ENCODE data around the gene TTLL10.

Gene TTLL10

DNA sequence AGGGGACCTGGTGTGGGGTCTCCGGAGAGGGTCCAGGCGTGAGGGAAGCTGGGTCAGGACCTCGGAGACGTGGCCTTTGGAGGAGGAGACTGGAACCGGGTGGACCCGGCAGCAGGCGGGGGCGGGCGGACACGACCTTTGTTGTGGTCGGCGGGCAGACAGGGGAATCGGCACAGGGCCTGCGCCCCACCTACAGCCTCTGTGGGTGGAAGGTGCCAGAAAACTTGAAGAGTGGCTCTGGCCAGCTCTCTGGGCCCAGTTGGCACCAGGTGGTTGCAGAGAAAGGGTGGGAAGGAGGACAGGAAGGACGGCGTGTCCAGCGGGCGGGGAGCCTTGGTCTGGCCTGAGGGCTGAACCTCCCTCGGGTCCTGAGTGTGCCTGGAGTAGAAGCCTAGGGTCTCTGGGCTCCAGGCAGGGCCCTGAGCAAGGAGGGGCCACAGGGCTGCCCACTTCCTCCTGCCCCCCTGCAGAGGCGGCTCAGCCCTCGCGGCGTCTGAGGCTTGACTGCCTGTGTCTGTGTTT, 7.7 kb upstream of the TTLL10 start:
- no peak overlapping the region for H3K27ac ChIP-seq (replicated peaks)
- H3K4me3 ChIP-seq (replicated peaks; ENCODE audit: insufficient read depth, low read length) = no peak overlapping the region
- DNase-seq (ENCODE audit: low read depth in 1 of 2, low spot score in 1 of 2) = no peak
- H3K27me3 ChIP-seq (ENCODE audit: insufficient read depth, poor library complexity, severe bottlenecking) = peaks cover 9% of the 10 kb centered on the region
- TF ChIP-seq, protein P1, sequence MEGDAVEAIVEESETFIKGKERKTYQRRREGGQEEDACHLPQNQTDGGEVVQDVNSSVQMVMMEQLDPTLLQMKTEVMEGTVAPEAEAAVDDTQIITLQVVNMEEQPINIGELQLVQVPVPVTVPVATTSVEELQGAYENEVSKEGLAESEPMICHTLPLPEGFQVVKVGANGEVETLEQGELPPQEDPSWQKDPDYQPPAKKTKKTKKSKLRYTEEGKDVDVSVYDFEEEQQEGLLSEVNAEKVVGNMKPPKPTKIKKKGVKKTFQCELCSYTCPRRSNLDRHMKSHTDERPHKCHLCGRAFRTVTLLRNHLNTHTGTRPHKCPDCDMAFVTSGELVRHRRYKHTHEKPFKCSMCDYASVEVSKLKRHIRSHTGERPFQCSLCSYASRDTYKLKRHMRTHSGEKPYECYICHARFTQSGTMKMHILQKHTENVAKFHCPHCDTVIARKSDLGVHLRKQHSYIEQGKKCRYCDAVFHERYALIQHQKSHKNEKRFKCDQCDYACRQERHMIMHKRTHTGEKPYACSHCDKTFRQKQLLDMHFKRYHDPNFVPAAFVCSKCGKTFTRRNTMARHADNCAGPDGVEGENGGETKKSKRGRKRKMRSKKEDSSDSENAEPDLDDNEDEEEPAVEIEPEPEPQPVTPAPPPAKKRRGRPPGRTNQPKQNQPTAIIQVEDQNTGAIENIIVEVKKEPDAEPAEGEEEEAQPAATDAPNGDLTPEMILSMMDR (IDR thresholded peaks at IDR 0.05; ENCODE audit: insufficient read depth, low read length) = no peak
- peak; percentile 19; the same call in 1 of the 2 replicates for TF ChIP-seq SPI1 (IDR thresholded peaks at IDR 0.05; ENCODE audit: borderline replicate concordance, low read depth)

DNA sequence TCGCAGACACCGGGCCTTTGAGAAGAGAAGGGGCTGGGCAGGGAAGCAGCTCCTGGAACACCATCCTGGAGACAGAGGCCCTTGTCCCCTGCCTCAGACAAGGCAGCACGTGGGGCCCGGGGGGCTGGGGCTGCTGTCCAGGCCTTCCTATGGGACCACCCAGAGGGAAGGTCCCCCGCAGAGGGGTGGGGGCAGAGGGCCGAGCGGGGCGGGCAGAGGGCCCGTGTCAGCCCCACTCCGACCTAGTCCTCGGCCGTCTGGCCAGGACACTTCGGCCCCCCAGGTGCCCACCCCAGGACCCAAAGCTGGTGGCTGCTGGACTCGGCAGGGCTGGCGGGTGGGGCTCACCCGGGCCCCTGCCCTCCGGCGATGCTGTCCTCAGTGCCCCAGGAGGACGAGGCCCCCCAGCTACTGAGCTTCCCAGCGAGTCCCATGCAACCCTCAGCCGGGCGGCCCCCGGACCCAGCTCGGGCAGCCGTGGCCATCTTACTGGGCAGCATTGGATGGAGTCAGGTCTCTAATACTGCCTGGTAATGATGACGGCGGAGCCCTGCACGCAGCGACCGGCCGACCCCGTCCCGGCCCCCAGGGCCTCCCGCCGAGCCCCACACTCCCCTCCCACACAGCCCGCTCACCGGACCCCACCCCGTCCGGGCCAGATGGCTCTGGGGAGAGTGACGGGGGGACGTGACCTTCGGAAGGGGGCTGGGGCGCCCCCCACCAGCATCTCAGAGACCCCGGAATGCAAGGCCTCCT, 6.9 kb upstream of the TTLL10 start:
- peaks cover 9% of the 10 kb centered on the region for H3K27me3 ChIP-seq (ENCODE audit: insufficient read depth, poor library complexity, severe bottlenecking)

DNA sequence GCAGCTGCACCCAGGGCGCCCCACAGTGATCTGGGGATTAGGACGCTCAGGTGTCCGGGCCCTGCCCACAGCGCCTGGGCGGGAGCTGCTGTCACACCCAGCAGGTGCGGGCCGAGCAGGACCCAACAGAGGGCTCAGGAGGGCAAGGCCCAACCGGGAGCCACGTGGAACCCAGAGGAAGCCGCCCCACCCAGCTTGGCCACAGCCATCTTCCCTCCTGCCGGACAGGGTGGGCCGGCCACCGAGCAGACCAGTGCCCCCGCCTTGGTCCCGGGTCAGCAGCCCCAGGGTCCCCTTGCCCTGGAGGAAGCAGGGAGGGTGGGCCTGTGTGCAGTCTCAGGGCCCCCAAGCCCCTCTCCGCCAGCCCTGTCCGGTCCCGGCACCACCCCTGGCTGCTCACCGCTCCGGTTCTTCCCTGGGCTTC, 6.3 kb upstream of the TTLL10 start:
- DNase-seq (ENCODE audit: low read depth in 1 of 2, low spot score in 1 of 2) = no peak
- peaks cover 9% of the 10 kb centered on the region for H3K27me3 ChIP-seq (ENCODE audit: insufficient read depth, poor library complexity, severe bottlenecking)

More for the DNA sequence above, 6.9 kb upstream of the TTLL10 start:
- H3K4me3 ChIP-seq (replicated peaks; ENCODE audit: insufficient read depth, low read length) = no peak overlapping the region
- no peak overlapping the region for H3K27ac ChIP-seq (replicated peaks)
- no peak for DNase-seq (ENCODE audit: low read depth in 1 of 2, low spot score in 1 of 2)
- TF ChIP-seq, protein P1 (IDR thresholded peaks at IDR 0.05; ENCODE audit: insufficient read depth, low read length) = no peak
- TF ChIP-seq POLR2AphosphoS5 (IDR thresholded peaks at IDR 0.05; ENCODE audit: low read depth) = no peak
- TF ChIP-seq SPI1 (IDR thresholded peaks at IDR 0.05; ENCODE audit: borderline replicate concordance, low read depth) = no peak
- TF ChIP-seq GABPA (IDR thresholded peaks at IDR 0.05; ENCODE audit: low read depth) = no peak
- TF ChIP-seq, protein P2, sequence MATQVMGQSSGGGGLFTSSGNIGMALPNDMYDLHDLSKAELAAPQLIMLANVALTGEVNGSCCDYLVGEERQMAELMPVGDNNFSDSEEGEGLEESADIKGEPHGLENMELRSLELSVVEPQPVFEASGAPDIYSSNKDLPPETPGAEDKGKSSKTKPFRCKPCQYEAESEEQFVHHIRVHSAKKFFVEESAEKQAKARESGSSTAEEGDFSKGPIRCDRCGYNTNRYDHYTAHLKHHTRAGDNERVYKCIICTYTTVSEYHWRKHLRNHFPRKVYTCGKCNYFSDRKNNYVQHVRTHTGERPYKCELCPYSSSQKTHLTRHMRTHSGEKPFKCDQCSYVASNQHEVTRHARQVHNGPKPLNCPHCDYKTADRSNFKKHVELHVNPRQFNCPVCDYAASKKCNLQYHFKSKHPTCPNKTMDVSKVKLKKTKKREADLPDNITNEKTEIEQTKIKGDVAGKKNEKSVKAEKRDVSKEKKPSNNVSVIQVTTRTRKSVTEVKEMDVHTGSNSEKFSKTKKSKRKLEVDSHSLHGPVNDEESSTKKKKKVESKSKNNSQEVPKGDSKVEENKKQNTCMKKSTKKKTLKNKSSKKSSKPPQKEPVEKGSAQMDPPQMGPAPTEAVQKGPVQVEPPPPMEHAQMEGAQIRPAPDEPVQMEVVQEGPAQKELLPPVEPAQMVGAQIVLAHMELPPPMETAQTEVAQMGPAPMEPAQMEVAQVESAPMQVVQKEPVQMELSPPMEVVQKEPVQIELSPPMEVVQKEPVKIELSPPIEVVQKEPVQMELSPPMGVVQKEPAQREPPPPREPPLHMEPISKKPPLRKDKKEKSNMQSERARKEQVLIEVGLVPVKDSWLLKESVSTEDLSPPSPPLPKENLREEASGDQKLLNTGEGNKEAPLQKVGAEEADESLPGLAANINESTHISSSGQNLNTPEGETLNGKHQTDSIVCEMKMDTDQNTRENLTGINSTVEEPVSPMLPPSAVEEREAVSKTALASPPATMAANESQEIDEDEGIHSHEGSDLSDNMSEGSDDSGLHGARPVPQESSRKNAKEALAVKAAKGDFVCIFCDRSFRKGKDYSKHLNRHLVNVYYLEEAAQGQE (IDR thresholded peaks at IDR 0.05; ENCODE audit: insufficient replicate concordance, low read depth) = no peak

More for the DNA sequence above, 6.3 kb upstream of the TTLL10 start:
- TF ChIP-seq SPI1 (IDR thresholded peaks at IDR 0.05; ENCODE audit: borderline replicate concordance, low read depth) = no peak
- no peak for TF ChIP-seq GABPA (IDR thresholded peaks at IDR 0.05; ENCODE audit: low read depth)
- TF ChIP-seq POLR2AphosphoS5 (IDR thresholded peaks at IDR 0.05; ENCODE audit: low read depth) = no peak
- TF ChIP-seq, protein P1 (IDR thresholded peaks at IDR 0.05; ENCODE audit: insufficient read depth, low read length) = no peak
- TF ChIP-seq, protein P2 (IDR thresholded peaks at IDR 0.05; ENCODE audit: insufficient replicate concordance, low read depth) = no peak
- no peak overlapping the region for H3K27ac ChIP-seq (replicated peaks)
- no peak overlapping the region for H3K4me3 ChIP-seq (replicated peaks; ENCODE audit: insufficient read depth, low read length)

Measured in HL-60 (cell line).